Stimulated activated CD8-positive, alpha-beta memory T cell treated with anti-CD3 and anti-CD28 coated beads, Interleukin-15, amount 100 ng/mL, for 24 hours (primary cell): ENCODE results near the gene RNF149.

Source experiments
- DNase-seq: peaks from one replicate; pipeline ENCODE4 v3.0.0-alpha.2; 2020; ENCODE audit warnings: low read depth

Gene RNF149

GRCh38 chr2:101230541-101231001, 77.9 kb downstream of the RNF149 start:
- no peak for DNase-seq
